Endodermal cell (in vitro differentiated cells): ENCODE measurements around the gene SPOP. TPM values are rescaled to one million over a fixed set of nuclear protein-coding genes. Genes with fewer than 3 reads are reported as not detected.

ENCODE experiments used
- DNase-seq: peaks from one replicate; pipeline ENCODE4 v3.0.0-alpha.2; 2017
- H3K27ac ChIP-seq: 2 replicates; pipeline ENCODE4 v1.5.1; 2013; ENCODE audit warnings: mild to moderate bottlenecking, low read depth, low read length, moderate library complexity
- H3K27me3 ChIP-seq: 2 replicates; pipeline ENCODE4 v1.6.1; 2013; ENCODE audit warnings: mild to moderate bottlenecking, low read length, moderate library complexity; ENCODE audit not compliant: insufficient read depth, control insufficient read depth, poor library complexity, severe bottlenecking
- H3K36me3 ChIP-seq: 2 replicates; pipeline ENCODE4 v1.7.0; 2013; ENCODE audit warnings: mild to moderate bottlenecking, low read length, moderate library complexity; ENCODE audit not compliant: control insufficient read depth, insufficient read depth
- H3K4me1 ChIP-seq: one replicate; pipeline ENCODE4 v1.7.0; 2013; ENCODE audit warnings: low read length; ENCODE audit not compliant: control insufficient read depth, insufficient read depth
- H3K4me3 ChIP-seq: 2 replicates; pipeline ENCODE4 v1.5.1; 2013; ENCODE audit warnings: mild to moderate bottlenecking, low read length, moderate library complexity
- H3K9ac ChIP-seq: 2 replicates; pipeline ENCODE4 v1.6.1; 2013; ENCODE audit warnings: mild to moderate bottlenecking, low read length, moderate library complexity; ENCODE audit not compliant: poor library complexity, severe bottlenecking; ENCODE audit errors: extremely low read depth
- H3K9me3 ChIP-seq: 2 replicates; pipeline ENCODE4 v1.6.1; 2013; ENCODE audit warnings: mild to moderate bottlenecking, low read length, moderate library complexity; ENCODE audit not compliant: control insufficient read depth
- H3K27ac Mint-ChIP-seq: 2 replicates; pipeline ENCODE4 v1.8.0; 2020; ENCODE audit warnings: mixed read lengths
- H3K27me3 Mint-ChIP-seq: 2 replicates; pipeline ENCODE4 v1.8.0; 2021; ENCODE audit warnings: mild to moderate bottlenecking, mixed read lengths; ENCODE audit not compliant: insufficient read depth
- H3K36me3 Mint-ChIP-seq: 2 replicates; pipeline ENCODE4 v1.8.0; 2020; ENCODE audit warnings: low read depth, mixed read lengths
- H3K4me1 Mint-ChIP-seq: 2 replicates; pipeline ENCODE4 v1.8.0; 2020; ENCODE audit warnings: mixed read lengths
- H3K4me3 Mint-ChIP-seq: 2 replicates; pipeline ENCODE4 v1.8.0; 2020; ENCODE audit warnings: mild to moderate bottlenecking, moderate library complexity, mixed read lengths
- H3K9me3 Mint-ChIP-seq: 2 replicates; pipeline ENCODE4 v1.8.0; 2020; ENCODE audit warnings: mild to moderate bottlenecking, mixed read lengths
- WGBS, 2 experiments: methylation state at CpG; one replicate each; pipeline versions ENCODE4 v1.1.5 to v1.1.7; 2013; ENCODE audit warnings: missing lambda C conversion rate in 2 of 2, mixed read lengths in 1 of 2; ENCODE audit not compliant: insufficient coverage in 1 of 2, insufficient read length in 1 of 2; 5-methylcytosine and 5-hydroxymethylcytosine counted together
- total RNA-seq, 2 donors: library from RNA; stranded (reverse); fragmentation: NEBNext Ultra II Directional in 1 of 2; extraction: Animal tissue kit (Norgen Biotek cat#: 25700) in 1 of 2; gene quantifications; 2 replicates in 1 of 2; 3 replicates in 1 of 2; pipeline ENCODE4 v1.2.1, GENCODE V29; 2021
- TF ChIP-seq, protein P1 (sequence below): fragments of 200-600 bp; sonication (generic); conservative IDR thresholded peaks from 2 replicates; pipeline ENCODE4 v1.5.0; 2021; ENCODE audit warnings: antibody characterized with exemption, mild to moderate bottlenecking

The SPOP gene
- total RNA-seq, 2 donors from 2014 or later = 39.9 to 41.3 TPM

DNA sequence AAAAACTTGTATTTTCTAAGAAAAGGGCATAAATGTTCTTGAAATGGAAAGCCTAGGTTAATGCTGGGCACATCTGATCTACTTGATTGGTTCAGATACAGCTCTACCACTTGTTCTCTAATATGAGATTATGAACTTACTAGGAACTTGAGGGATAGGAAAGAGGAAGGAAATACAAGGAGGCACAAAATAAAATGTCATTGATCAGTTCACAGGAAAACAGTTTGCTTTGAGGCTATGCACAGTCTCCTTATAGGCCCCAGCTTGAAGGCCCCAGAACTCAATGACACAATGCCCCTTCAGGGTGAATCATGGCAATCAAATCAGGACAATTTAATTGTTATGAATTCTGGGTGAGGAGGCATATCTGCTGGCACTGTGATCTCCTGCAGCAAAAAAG, 75.1 kb downstream of the SPOP start:
- no peak overlapping the region for H3K27ac Mint-ChIP-seq
- H3K9me3 Mint-ChIP-seq = no peaks in the 10 kb centered on the region
- peaks cover 65% of the 10 kb centered on the region for H3K36me3 Mint-ChIP-seq
- TF ChIP-seq, protein P1, sequence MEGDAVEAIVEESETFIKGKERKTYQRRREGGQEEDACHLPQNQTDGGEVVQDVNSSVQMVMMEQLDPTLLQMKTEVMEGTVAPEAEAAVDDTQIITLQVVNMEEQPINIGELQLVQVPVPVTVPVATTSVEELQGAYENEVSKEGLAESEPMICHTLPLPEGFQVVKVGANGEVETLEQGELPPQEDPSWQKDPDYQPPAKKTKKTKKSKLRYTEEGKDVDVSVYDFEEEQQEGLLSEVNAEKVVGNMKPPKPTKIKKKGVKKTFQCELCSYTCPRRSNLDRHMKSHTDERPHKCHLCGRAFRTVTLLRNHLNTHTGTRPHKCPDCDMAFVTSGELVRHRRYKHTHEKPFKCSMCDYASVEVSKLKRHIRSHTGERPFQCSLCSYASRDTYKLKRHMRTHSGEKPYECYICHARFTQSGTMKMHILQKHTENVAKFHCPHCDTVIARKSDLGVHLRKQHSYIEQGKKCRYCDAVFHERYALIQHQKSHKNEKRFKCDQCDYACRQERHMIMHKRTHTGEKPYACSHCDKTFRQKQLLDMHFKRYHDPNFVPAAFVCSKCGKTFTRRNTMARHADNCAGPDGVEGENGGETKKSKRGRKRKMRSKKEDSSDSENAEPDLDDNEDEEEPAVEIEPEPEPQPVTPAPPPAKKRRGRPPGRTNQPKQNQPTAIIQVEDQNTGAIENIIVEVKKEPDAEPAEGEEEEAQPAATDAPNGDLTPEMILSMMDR = no peak
- H3K4me1 Mint-ChIP-seq = no peaks in the 10 kb centered on the region
- Histone ChIP-seq H3K9ac (no peak overlapping the region), H3K27me3 (no peaks in the 10 kb centered on the region), H3K4me1 (no peaks in the 10 kb centered on the region), H3K27ac (no peak overlapping the region), H3K4me3 (no peak overlapping the region), H3K9me3 (no peaks in the 10 kb centered on the region), H3K36me3 (peaks cover 68% of the 10 kb centered on the region)
- H3K27me3 Mint-ChIP-seq = no peaks in the 10 kb centered on the region
- DNase-seq = no peak
- no peak overlapping the region for H3K4me3 Mint-ChIP-seq

DNA sequence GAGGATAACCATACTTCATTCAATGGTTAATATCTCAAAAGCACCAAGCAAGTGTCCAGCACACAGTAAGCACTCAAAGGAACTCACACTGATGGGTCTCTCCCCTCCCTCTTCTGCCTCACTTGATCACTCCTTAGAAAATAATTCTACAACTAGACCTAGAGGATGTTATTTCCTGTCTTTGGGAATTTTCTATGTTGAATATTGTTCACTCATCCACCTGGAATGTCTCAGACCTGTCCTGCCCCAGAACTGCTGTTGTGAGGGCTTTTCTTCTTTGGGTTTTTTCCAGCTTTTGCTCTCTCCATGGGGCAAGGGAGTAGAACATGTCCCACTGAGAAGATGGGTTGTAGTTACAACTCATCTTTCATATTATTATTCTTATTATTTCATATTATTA, 76.9 kb downstream of the SPOP start:
- TF ChIP-seq, protein P1 = no peak
- H3K9ac ChIP-seq = no peak overlapping the region
- Mint-ChIP-seq H3K9me3 (no peaks in the 10 kb centered on the region), H3K36me3 (peaks cover 58% of the 10 kb centered on the region), H3K27me3 (no peaks in the 10 kb centered on the region), H3K27ac (peak overlapping the region; percentile 36), H3K4me3 (no peak overlapping the region), H3K4me1 (peaks cover 13% of the 10 kb centered on the region)
- H3K27ac ChIP-seq = no peak overlapping the region
- H3K36me3 ChIP-seq = peaks cover 62% of the 10 kb centered on the region
- H3K27me3 ChIP-seq = no peaks in the 10 kb centered on the region
- no peaks in the 10 kb centered on the region for H3K4me1 ChIP-seq
- no peak overlapping the region for H3K4me3 ChIP-seq
- DNase-seq = no peak
- no peaks in the 10 kb centered on the region for H3K9me3 ChIP-seq

DNA sequence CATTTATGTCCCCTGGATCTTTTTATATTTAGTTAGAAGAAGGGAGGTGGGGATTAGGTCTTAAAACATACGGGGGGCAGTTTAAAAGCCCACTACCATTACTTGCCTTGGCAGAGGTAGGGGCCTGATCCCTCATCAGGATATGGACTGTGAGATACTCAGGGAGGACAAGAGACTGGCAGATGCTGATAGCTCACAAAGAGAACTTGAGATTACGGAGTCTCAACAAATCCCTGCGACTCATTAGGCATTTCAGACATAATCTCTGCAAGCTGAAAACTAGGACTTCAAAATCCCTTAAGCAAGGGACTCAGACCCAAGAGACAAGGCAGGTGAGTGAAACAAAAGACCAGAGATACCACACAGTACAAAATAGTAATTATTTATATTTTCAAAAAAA, 79.0 kb downstream of the SPOP start:
- no peaks in the 10 kb centered on the region for H3K4me1 ChIP-seq
- Mint-ChIP-seq H3K4me1 (peaks cover 13% of the 10 kb centered on the region), H3K27ac (no peak overlapping the region), H3K36me3 (peaks cover 50% of the 10 kb centered on the region), H3K27me3 (no peaks in the 10 kb centered on the region), H3K4me3 (no peak overlapping the region), H3K9me3 (no peaks in the 10 kb centered on the region)
- 89 to 94% methylated on average over 2 to 3 of the region's 3 CpGs for WGBS, 2 experiments
- no peaks in the 10 kb centered on the region for H3K9me3 ChIP-seq
- H3K27me3 ChIP-seq = no peaks in the 10 kb centered on the region
- no peak for DNase-seq
- no peak overlapping the region for H3K4me3 ChIP-seq
- TF ChIP-seq, protein P1 = no peak
- no peak overlapping the region for H3K9ac ChIP-seq
- peaks cover 51% of the 10 kb centered on the region for H3K36me3 ChIP-seq
- H3K27ac ChIP-seq = no peak overlapping the region
